ENCODE data around the gene CDK5RAP2. TPM values are rescaled to one million over a fixed set of nuclear protein-coding genes. Genes with fewer than 3 reads are reported as not detected.

CDK5RAP2 gene
- polyA plus RNA-seq, 1 experiment, result 28.1 TPM

DNA sequence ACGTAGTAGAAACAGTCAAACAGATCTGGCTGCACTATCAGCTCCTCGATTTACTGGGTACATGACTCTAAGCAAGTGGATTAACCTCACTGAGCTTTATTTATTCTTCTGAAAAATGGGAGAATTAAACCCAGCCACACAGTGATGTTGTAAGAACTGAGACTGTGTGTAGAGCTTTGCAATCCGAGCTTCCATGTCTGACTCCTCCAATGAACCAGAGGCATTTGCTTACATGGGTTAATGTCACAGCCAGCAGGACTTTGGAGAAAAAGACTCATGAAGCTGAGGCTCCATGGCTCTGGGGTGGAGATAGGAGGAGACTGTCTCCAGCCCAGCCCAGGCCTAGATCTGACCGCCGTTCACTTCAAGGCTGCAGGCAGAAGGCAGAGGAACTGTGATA lies 201.3 kb downstream of the CDK5RAP2 start:
- Histone ChIP-seq H3K27me3 (ENCODE audit: control insufficient read depth, insufficient read depth, low read length) (no peaks in the 10 kb centered on the region), H3K36me3 (ENCODE audit: control insufficient read depth, insufficient read depth, low read length) (no peaks in the 10 kb centered on the region), H3K4me3 (ENCODE audit: low read depth, low read length) (no peak overlapping the region)
- DNase-seq (ENCODE audit: low read depth), result no peak
- POLR2A ChIA-PET, result no interaction called here
- TF ChIP-seq, protein P1, sequence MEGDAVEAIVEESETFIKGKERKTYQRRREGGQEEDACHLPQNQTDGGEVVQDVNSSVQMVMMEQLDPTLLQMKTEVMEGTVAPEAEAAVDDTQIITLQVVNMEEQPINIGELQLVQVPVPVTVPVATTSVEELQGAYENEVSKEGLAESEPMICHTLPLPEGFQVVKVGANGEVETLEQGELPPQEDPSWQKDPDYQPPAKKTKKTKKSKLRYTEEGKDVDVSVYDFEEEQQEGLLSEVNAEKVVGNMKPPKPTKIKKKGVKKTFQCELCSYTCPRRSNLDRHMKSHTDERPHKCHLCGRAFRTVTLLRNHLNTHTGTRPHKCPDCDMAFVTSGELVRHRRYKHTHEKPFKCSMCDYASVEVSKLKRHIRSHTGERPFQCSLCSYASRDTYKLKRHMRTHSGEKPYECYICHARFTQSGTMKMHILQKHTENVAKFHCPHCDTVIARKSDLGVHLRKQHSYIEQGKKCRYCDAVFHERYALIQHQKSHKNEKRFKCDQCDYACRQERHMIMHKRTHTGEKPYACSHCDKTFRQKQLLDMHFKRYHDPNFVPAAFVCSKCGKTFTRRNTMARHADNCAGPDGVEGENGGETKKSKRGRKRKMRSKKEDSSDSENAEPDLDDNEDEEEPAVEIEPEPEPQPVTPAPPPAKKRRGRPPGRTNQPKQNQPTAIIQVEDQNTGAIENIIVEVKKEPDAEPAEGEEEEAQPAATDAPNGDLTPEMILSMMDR (IDR thresholded peaks at IDR 0.05; ENCODE audit: insufficient read depth, low read depth, low read length), result no peak
- CTCF ChIA-PET, result interaction anchor here (1.3 to 1.5 kb wide), 3 partner anchors 11 to 99 kb away, joined by 3 to 4 read pairs (median 4); no protein-coding TSS in a partner anchor

DNA sequence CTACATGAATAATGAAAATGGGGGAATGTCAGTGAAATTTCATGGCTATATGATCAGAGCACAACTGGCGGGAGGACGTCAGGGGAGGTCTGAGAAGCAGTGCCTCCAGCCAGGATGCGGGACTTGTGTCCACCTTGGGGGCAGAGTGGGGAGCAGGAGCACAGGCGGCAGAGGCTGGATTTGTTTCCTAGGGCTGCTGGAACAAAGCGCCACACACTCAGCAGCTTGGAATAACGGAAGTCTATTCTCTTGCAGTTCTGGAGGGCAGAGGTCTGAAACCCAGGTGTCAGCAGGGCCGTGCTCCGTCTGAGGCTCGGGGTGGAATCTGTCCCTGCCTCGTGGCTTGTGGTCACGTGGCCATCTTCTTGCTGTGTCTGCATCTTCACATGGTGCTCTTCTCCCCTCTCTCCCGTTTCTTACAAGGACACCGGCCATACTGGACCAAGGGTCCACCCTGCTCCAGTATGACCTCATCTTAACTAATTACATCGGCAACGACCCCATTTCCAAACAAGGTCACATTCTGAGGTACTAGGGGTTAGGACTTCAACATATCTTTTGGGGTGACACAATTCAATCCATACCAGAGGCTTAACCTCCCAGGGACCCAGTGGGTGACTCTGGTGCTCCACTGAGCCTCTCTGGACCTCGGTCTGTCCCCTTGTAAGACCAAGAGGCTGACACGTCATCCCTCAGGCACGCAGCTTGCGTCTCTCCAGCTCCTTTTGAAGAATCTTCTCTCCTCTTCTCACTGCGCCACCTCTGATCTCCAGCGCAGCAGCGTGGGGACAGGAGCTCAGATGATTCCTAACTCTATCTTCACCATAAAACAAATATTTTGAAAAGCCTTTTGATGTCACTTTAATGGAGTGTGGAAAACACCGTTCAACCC lies 202.5 kb downstream of the CDK5RAP2 start:
- H3K4me3 ChIP-seq (ENCODE audit: low read depth, low read length), result no peak overlapping the region
- no peak for DNase-seq (ENCODE audit: low read depth)

DNA sequence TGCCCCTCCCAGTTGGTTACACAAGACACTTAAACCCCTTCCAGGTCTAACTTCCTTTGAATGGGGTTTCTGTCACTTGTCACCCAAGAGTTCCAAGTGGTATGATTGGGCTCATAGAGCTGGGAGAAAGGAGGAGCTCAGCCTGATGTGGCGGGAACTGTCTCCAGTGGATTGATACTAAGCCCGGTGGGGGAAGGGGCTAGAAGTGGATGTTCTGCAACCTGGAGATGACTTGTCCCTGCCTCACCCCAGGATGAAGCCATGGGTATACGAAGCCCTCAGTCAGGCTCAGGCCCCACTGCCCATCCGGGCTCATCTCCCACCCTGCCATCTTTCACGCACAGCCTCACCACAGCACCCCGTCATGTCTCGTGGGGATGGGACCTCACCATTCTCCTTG lies 203.9 kb downstream of the CDK5RAP2 start:
- TF ChIP-seq, protein P1 (IDR thresholded peaks at IDR 0.05; ENCODE audit: insufficient read depth, low read depth, low read length), result no peak
- no peak for DNase-seq (ENCODE audit: low read depth)
- H3K27me3 ChIP-seq (ENCODE audit: control insufficient read depth, insufficient read depth, low read length), result no peaks in the 10 kb centered on the region; the same call in 1 of the 2 replicates
- ChIA-PET CTCF (no interaction called here), POLR2A (no interaction called here)
- H3K36me3 ChIP-seq (ENCODE audit: control insufficient read depth, insufficient read depth, low read length), result no peaks in the 10 kb centered on the region
- no peak overlapping the region for H3K4me3 ChIP-seq (ENCODE audit: low read depth, low read length)

More for the DNA sequence above, 202.5 kb downstream of the CDK5RAP2 start:
- Histone ChIP-seq H3K27me3 (ENCODE audit: control insufficient read depth, insufficient read depth, low read length) (no peaks in the 10 kb centered on the region; the same call in 1 of the 2 replicates), H3K36me3 (ENCODE audit: control insufficient read depth, insufficient read depth, low read length) (no peaks in the 10 kb centered on the region)
- CTCF ChIA-PET, result interaction anchor here (1.3 to 1.6 kb wide), 4 partner anchors 8 to 100 kb away, joined by 3 to 4 read pairs (median 4); no protein-coding TSS in a partner anchor
- POLR2A ChIA-PET, result no interaction called here
- TF ChIP-seq, protein P1 (IDR thresholded peaks at IDR 0.05; ENCODE audit: insufficient read depth, low read depth, low read length), result no peak

DNA sequence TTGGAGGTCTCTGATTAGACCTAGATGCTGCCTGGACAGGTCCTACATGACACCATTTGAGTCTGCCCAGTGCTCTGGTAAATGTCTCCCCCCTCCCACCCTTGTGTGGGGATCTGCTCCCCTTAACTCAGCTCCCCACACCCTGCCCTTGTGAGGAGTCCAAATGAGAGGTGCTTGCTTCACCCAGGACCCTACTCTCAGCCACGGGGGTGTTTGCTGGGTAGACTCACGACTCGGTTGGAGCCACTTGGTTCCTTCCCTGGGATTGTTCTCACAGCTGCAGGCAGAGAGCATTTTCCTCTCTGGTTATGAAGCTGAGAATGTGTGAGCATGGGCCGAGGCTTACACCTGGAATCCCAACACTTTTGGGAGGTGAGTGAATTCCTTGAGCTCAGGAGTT lies 204.7 kb downstream of the CDK5RAP2 start:
- H3K36me3 ChIP-seq (ENCODE audit: control insufficient read depth, insufficient read depth, low read length), result no peaks in the 10 kb centered on the region
- no peak for DNase-seq (ENCODE audit: low read depth)
- CTCF ChIA-PET, result interaction anchor here (0.7 kb wide), 1 partner anchor 154 kb away, joined by 3 read pairs; no protein-coding TSS in a partner anchor
- POLR2A ChIA-PET, result no interaction called here
- H3K4me3 ChIP-seq (ENCODE audit: low read depth, low read length), result no peak overlapping the region
- H3K27me3 ChIP-seq (ENCODE audit: control insufficient read depth, insufficient read depth, low read length), result no peaks in the 10 kb centered on the region; the same call in 1 of the 2 replicates
- TF ChIP-seq, protein P1 (IDR thresholded peaks at IDR 0.05; ENCODE audit: insufficient read depth, low read depth, low read length), result no peak

DNA sequence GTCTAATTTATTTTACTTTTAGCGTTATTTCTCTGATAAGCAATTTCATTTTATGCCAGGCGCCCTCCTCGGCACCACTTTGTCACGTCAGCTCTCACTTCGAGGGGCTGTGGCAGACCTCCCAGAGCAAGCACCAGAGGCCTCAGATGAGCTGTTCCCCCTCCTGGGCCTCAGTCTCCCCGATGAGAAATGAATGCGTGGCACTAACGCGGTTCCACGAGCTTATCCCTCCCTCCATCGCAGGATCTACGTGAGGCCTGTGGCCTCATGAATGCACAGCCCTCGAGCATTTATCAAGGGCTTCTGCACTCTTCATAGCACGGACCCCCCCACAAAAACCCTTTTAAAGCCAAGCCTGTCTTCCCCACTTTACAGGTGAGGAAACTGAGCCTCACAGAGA lies 205.2 kb downstream of the CDK5RAP2 start:
- no peaks in the 10 kb centered on the region; the same call in 1 of the 2 replicates for H3K27me3 ChIP-seq (ENCODE audit: control insufficient read depth, insufficient read depth, low read length)
- ChIA-PET POLR2A (no interaction called here), CTCF (no interaction called here)
- no peak overlapping the region for H3K4me3 ChIP-seq (ENCODE audit: low read depth, low read length)
- DNase-seq (ENCODE audit: low read depth), result no peak
- TF ChIP-seq, protein P1 (IDR thresholded peaks at IDR 0.05; ENCODE audit: insufficient read depth, low read depth, low read length), result no peak
- no peaks in the 10 kb centered on the region for H3K36me3 ChIP-seq (ENCODE audit: control insufficient read depth, insufficient read depth, low read length)

Data from BJ (cell line).